GM18508 (cell line): ENCODE results near the gene MADCAM1.

ENCODE experiments used
- ATAC-seq: cut with Tn5 transposase; IDR thresholded peaks from one replicate; pipeline ENCODE4 v1.9.1; 2021; ENCODE audit warnings: moderate number of reproducible peaks; ENCODE audit not compliant: insufficient read depth, unreplicated experiment

MADCAM1 gene

GRCh38 chr19:485583-486236 lies 10.6 kb upstream of the MADCAM1 start:
- no peak for ATAC-seq

GRCh38 chr19:488505-489417 lies 7.5 kb upstream of the MADCAM1 start:
- no peak for ATAC-seq

- ATAC-seq = no peak
Measured at GRCh38 chr19:489418-490196, 6.7 kb upstream of the MADCAM1 start.

GRCh38 chr19:491146-491741 lies 5.0 kb upstream of the MADCAM1 start:
- no peak for ATAC-seq

GRCh38 chr19:492091-492531 lies 4.2 kb upstream of the MADCAM1 start:
- no peak for ATAC-seq

- no peak for ATAC-seq
Measured at GRCh38 chr19:493391-494170, 2.7 kb upstream of the MADCAM1 start.

GRCh38 chr19:494171-495080 lies 1.9 kb upstream of the MADCAM1 start:
- no peak for ATAC-seq

GRCh38 chr19:495081-495401 lies 1.2 kb upstream of the MADCAM1 start:
- ATAC-seq = no peak

GRCh38 chr19:495402-496111 lies 729 bp upstream of the MADCAM1 start:
- ATAC-seq = no peak

- no peak for ATAC-seq
Measured at GRCh38 chr19:496986-497385, 700 bp downstream of the MADCAM1 start.

- no peak for ATAC-seq
Measured at GRCh38 chr19:497491-497868, 1.2 kb downstream of the MADCAM1 start.

- ATAC-seq = no peak
Measured at GRCh38 chr19:497869-498510, 1.7 kb downstream of the MADCAM1 start.

- ATAC-seq = no peak
Measured at GRCh38 chr19:498511-498891, 2.2 kb downstream of the MADCAM1 start.

- ATAC-seq = no peak
Measured at GRCh38 chr19:498977-499623, 2.8 kb downstream of the MADCAM1 start.

GRCh38 chr19:501646-502045 lies 5.4 kb downstream of the MADCAM1 start:
- no peak for ATAC-seq

- ATAC-seq = no peak
Measured at GRCh38 chr19:504616-505015, 8.3 kb downstream of the MADCAM1 start.
